ENCODE results near the gene ATP2B2. TPM values are rescaled to one million over a fixed set of nuclear protein-coding genes. Genes with fewer than 3 reads are reported as not detected.

ATP2B2 gene
- total RNA-seq, 1 donor from 2014 or later = not detected

GRCh38 chr3:10291641-10292040, 213.7 kb downstream of the ATP2B2 start:
- no peaks in the 10 kb centered on the region for H3K4me1 Mint-ChIP-seq
- H3K27ac Mint-ChIP-seq = no peak overlapping the region
- H3K36me3 Mint-ChIP-seq = peaks cover 2% of the 10 kb centered on the region
- H3K9me3 Mint-ChIP-seq = no peaks in the 10 kb centered on the region
- DNase-seq (ENCODE audit: low spot score in 2 of 2, unreplicated experiment in 2 of 2) = no peak
- no peaks in the 10 kb centered on the region for H3K27me3 Mint-ChIP-seq (ENCODE audit: low read depth)
- TF ChIP-seq CTCF (IDR thresholded peaks at IDR 0.05; ENCODE audit: unreplicated experiment) = no peak
- no peak overlapping the region for H3K4me3 Mint-ChIP-seq

GRCh38 chr3:10290481-10291176, 214.8 kb downstream of the ATP2B2 start:
- no peak for DNase-seq (ENCODE audit: low spot score in 2 of 2, unreplicated experiment in 2 of 2)
- no peaks in the 10 kb centered on the region for H3K36me3 Mint-ChIP-seq
- H3K27me3 Mint-ChIP-seq (ENCODE audit: low read depth) = no peaks in the 10 kb centered on the region
- no peak overlapping the region for H3K27ac Mint-ChIP-seq
- H3K4me3 Mint-ChIP-seq = no peak overlapping the region
- no peaks in the 10 kb centered on the region for H3K9me3 Mint-ChIP-seq
- no peaks in the 10 kb centered on the region for H3K4me1 Mint-ChIP-seq
- no peak for TF ChIP-seq CTCF (IDR thresholded peaks at IDR 0.05; ENCODE audit: unreplicated experiment)

- Mint-ChIP-seq H3K36me3 (no peaks in the 10 kb centered on the region), H3K27me3 (ENCODE audit: low read depth) (no peaks in the 10 kb centered on the region), H3K27ac (no peak overlapping the region), H3K9me3 (no peaks in the 10 kb centered on the region), H3K4me1 (no peaks in the 10 kb centered on the region), H3K4me3 (no peak overlapping the region)
- DNase-seq (ENCODE audit: low spot score in 2 of 2, unreplicated experiment in 2 of 2) = no peak
- no peak for TF ChIP-seq CTCF (IDR thresholded peaks at IDR 0.05; ENCODE audit: unreplicated experiment)
Observed at GRCh38 chr3:10289787-10290355, 215.5 kb downstream of the ATP2B2 start.

DNA sequence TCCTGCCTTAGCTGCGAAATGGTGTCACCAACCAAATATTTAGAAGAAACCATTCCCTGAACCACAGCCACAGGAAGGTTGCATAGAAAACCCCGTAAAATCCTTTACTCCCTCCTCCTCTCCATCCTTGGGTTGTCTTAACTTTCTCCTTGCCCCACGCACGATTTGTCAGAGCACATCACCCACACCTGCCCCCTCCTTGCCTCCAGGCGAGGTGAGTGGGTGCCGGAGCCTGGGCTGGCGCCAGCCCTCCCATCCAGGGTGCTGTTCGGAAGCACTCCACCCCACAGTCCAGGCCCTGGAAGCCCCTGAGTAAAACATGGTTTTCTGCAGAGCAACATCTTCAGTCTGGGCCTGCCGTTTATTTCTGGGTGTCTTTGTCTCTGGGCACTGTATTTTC, 216.3 kb downstream of the ATP2B2 start:
- TF ChIP-seq CTCF (IDR thresholded peaks at IDR 0.05; ENCODE audit: unreplicated experiment) = no peak
- Mint-ChIP-seq H3K27me3 (ENCODE audit: low read depth) (no peaks in the 10 kb centered on the region), H3K36me3 (no peaks in the 10 kb centered on the region), H3K9me3 (no peaks in the 10 kb centered on the region), H3K4me3 (no peak overlapping the region), H3K27ac (no peak overlapping the region), H3K4me1 (no peaks in the 10 kb centered on the region)
- no peak for DNase-seq (ENCODE audit: low spot score in 2 of 2, unreplicated experiment in 2 of 2)

DNA sequence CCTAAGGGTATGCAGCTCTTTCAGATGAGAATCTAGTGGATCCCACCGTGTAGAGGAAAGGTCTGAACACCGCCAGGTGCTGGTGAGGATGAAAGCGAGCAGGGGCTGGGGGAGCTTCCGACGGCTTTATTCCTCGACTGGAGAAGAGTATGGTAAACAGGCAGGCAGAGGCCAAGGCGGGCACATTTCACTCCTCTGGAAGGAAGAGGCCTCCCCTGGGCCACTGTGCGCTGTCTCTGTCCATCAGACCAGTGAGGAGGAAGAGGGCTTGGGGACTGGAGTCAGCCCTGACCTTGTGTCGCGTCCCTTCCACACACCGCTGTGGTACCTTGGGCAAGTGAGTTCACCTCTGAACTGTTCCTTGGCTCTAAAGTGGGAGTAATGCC, 216.8 kb downstream of the ATP2B2 start:
- no peak for TF ChIP-seq CTCF (IDR thresholded peaks at IDR 0.05; ENCODE audit: unreplicated experiment)
- no peaks in the 10 kb centered on the region for H3K36me3 Mint-ChIP-seq
- no peaks in the 10 kb centered on the region for H3K4me1 Mint-ChIP-seq
- no peaks in the 10 kb centered on the region for H3K9me3 Mint-ChIP-seq
- H3K4me3 Mint-ChIP-seq = no peak overlapping the region
- no peak for DNase-seq (ENCODE audit: low spot score in 2 of 2, unreplicated experiment in 2 of 2)
- H3K27ac Mint-ChIP-seq = no peak overlapping the region
- no peaks in the 10 kb centered on the region for H3K27me3 Mint-ChIP-seq (ENCODE audit: low read depth)
